GM12801 (cell line): ENCODE results near the gene ONECUT3.

ENCODE experiments used
- TF ChIP-seq, protein P1 (sequence below): IDR thresholded peaks from one replicate; pipeline ENCODE4 v1.5.1; 2011; ENCODE audit warnings: control low read depth; ENCODE audit not compliant: insufficient read length; ENCODE audit errors: extremely low read depth

Gene ONECUT3

DNA sequence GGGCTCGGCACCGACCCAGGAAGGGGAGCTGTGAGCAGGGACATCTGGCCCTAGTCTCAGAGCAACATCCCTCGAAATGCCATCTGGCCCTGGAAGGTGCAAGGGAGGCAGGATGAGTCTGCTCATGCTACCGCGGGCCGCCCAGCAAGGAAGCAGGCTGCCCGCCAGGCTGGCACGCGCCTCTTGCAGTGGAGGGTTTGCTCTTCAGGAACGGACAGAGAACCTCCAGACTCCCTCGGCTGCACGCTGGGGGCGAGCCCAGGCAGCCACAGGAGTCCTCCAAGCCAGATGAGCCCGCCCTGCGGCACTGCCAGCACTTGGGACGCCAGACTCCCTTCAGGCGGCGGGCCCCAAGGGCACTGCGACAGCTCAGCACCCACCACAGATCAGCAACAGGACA is 68.9 kb downstream of the ONECUT3 start:
- TF ChIP-seq, protein P1, sequence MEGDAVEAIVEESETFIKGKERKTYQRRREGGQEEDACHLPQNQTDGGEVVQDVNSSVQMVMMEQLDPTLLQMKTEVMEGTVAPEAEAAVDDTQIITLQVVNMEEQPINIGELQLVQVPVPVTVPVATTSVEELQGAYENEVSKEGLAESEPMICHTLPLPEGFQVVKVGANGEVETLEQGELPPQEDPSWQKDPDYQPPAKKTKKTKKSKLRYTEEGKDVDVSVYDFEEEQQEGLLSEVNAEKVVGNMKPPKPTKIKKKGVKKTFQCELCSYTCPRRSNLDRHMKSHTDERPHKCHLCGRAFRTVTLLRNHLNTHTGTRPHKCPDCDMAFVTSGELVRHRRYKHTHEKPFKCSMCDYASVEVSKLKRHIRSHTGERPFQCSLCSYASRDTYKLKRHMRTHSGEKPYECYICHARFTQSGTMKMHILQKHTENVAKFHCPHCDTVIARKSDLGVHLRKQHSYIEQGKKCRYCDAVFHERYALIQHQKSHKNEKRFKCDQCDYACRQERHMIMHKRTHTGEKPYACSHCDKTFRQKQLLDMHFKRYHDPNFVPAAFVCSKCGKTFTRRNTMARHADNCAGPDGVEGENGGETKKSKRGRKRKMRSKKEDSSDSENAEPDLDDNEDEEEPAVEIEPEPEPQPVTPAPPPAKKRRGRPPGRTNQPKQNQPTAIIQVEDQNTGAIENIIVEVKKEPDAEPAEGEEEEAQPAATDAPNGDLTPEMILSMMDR = no peak

DNA sequence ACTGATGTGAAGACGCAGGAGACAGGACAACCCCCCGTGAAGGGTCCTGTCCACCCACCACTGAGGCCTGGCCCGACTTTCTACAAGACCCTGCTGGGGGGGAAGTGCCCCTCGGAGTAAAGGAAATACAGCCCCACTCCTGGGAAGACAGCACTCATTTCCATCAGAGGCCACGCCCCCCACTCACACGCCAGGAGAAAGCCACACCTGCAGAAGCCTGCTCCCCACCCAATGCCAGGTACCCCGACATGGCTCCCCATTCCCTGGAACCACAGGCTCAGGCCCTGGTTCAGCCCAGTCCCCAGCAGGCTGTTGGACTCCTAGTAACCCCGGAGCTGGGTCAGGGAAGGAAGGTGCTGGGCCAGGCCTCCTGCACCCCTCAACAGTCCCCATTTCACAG is 69.7 kb downstream of the ONECUT3 start:
- TF ChIP-seq, protein P1 = no peak

DNA sequence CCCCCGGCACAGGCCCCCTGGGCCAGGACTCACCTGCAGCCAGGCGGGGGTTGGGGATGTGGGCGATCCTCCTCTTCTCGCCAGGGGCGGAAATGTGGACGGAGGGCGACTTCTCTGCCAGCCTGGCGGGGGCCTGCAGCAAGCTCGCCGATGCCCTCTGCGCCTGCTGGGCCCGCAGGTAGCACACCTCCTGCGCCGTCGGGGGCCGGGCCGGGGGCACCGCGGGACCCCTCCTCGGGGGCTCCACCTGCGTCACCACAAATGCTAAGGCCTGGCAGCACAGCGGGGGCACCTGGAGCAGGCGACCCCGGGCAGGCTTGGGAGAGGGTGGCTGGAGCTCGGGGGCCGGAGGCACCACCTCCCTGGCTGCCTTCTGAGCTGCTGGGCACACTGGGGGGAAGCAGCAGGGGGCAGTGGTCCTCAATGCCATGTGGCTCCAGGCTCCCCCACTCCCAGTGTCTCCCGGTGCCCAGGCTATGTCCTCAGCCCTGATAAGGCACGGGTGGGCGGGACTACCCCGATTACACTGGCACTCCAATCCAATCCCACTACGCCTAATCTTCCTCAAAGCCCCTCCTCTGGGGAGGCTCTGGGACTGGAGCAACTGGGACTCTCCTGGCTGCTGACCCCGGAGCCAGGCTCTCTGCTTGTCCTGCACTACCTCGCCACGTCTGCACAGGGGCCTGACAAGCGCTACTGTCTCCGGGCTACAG is 70.4 kb downstream of the ONECUT3 start:
- TF ChIP-seq, protein P1 = no peak

DNA sequence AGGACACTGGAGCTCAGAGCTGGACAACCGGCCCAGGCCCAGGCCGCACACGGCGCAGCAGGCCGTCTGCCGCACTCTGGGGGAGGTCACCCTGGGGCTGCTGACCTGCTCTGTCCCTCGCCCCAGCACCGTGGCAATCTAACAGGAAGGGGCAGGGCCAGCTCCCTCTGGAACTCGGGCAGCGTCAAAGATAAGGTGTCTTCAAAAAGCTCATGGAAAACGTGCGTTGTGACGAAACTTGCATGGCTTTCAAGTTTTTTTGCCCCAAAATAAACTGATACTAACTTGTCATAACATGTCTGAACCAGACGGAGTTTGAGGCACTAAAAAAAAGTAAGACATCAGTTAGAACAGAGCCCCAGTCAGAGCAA is 70.9 kb downstream of the ONECUT3 start:
- TF ChIP-seq, protein P1 = no peak

DNA sequence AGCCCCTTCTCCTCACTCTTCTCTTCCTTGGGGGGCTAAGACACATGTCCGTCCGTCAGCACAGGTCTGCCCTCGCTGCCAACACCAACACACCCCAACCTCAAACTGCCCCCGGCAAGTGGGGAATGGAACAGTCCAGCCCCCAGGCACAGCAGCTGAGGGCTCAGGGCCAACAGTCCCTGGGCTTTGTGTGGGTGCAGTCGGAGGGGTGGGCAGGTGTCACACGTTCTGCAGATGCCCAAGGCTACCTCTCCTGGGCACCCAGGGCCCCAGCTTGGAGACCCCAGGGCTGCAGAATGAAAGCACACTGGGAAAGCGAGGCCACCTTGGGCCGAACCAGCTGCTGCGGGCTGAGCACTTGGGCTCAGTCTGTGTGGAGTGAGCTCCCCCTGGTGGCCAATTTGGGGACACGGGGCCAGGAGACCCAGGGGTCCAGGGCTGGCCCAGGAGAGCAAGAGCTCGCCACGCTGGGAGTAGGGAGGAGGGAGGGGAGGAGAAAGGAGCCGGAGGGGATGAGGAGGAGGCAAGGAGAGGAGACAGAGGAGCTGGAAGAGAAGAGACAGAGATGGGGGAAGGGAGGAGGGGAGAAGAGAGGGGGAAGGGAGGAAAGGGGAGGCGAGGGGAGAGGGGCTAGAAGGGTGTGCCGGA is 72.7 kb downstream of the ONECUT3 start:
- TF ChIP-seq, protein P1 = no peak

DNA sequence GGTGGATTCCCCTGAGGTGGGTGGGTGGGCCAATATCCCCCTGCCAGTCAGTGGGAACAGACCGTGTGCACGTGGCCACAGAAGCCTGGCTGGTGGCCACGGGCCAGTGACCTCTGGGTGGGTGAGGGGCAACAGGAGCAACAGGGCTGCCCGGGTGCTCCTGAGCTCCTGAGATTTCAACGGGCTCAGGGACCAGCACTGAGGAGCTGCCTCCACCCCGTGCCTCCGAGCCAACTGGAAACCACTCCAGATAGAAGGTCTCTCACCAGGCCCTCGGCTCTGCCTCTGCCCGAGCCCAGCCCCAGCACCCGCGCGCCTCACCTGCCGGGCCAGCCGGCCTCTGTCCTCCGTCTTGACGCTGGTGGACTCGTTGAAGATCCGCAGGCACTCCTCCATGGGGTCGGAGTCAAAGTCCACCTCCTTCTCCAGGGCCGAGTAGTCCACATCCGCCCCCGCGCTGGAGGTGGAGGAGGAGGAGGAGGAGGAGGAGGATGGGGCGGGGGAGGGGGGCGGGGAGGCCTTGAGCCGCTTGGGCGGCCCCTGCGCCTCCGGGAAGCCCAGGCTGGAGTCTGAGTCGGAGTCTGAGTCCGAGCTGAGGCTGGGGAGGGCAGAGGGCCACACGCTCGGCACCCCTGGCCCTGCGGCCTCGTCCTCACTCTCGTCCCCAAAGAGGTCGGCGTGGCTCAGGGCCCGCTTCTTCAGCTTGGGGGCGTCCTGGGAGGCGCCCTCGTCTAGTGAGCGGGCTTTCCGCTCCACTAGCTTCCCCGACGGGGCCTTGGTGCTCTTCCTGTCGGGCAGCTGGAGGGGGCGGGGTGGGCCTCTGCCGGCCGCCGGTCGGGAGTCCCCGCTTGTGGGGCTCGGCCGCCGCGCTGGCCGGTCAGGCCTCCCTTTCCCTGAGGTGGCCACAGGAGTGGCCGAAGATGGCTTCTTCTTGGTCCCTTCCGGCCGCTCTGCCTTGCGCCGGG is 73.5 kb downstream of the ONECUT3 start:
- TF ChIP-seq, protein P1 = no peak
